ENCODE measurements around the gene SHISAL2B.

SHISAL2B gene

GRCh38 chr5:64727150-64727549 lies 36.8 kb downstream of the SHISAL2B start:
- no peak overlapping the region for H3K4me3 ChIP-seq (ENCODE audit: control insufficient read depth, low read depth, low read length)
- no peak for TF ChIP-seq CTCF (IDR thresholded peaks at IDR 0.05; ENCODE audit: control insufficient read depth, insufficient read depth, low read depth, low read length, missing control alignments)
- DNase-seq (ENCODE audit: low read depth), result no peak

GRCh38 chr5:64742411-64742810 lies 52.1 kb downstream of the SHISAL2B start:
- no peak for TF ChIP-seq CTCF (IDR thresholded peaks at IDR 0.05; ENCODE audit: control insufficient read depth, insufficient read depth, low read depth, low read length, missing control alignments)
- no peak overlapping the region for H3K4me3 ChIP-seq (ENCODE audit: control insufficient read depth, low read depth, low read length)
- no peak for DNase-seq (ENCODE audit: low read depth)

GRCh38 chr5:64742821-64743220 lies 52.5 kb downstream of the SHISAL2B start:
- DNase-seq (ENCODE audit: low read depth), result no peak
- no peak overlapping the region for H3K4me3 ChIP-seq (ENCODE audit: control insufficient read depth, low read depth, low read length)
- TF ChIP-seq CTCF (IDR thresholded peaks at IDR 0.05; ENCODE audit: control insufficient read depth, insufficient read depth, low read depth, low read length, missing control alignments), result no peak

- H3K4me3 ChIP-seq (ENCODE audit: control insufficient read depth, low read depth, low read length), result no peak overlapping the region
- no peak for TF ChIP-seq CTCF (IDR thresholded peaks at IDR 0.05; ENCODE audit: control insufficient read depth, insufficient read depth, low read depth, low read length, missing control alignments)
- no peak for DNase-seq (ENCODE audit: low read depth)
Observed at GRCh38 chr5:64744914-64745313, 54.6 kb downstream of the SHISAL2B start.

GRCh38 chr5:64746446-64746845 lies 56.1 kb downstream of the SHISAL2B start:
- H3K4me3 ChIP-seq (ENCODE audit: control insufficient read depth, low read depth, low read length), result no peak overlapping the region
- no peak for TF ChIP-seq CTCF (IDR thresholded peaks at IDR 0.05; ENCODE audit: control insufficient read depth, insufficient read depth, low read depth, low read length, missing control alignments)
- no peak for DNase-seq (ENCODE audit: low read depth)

GRCh38 chr5:64749385-64749784 lies 59.1 kb downstream of the SHISAL2B start:
- TF ChIP-seq CTCF (IDR thresholded peaks at IDR 0.05; ENCODE audit: control insufficient read depth, insufficient read depth, low read depth, low read length, missing control alignments), result no peak

GRCh38 chr5:64754066-64754465 lies 63.8 kb downstream of the SHISAL2B start:
- TF ChIP-seq CTCF (IDR thresholded peaks at IDR 0.05; ENCODE audit: control insufficient read depth, insufficient read depth, low read depth, low read length, missing control alignments), result no peak
- H3K4me3 ChIP-seq (ENCODE audit: control insufficient read depth, low read depth, low read length), result no peak overlapping the region
- no peak for DNase-seq (ENCODE audit: low read depth)

More at GRCh38 chr5:64749385-64749784, 59.1 kb downstream of the SHISAL2B start:
- DNase-seq (ENCODE audit: low read depth), result no peak
- H3K4me3 ChIP-seq (ENCODE audit: control insufficient read depth, low read depth, low read length), result no peak overlapping the region
